Astrocyte of the spinal cord (primary cell): ENCODE measurements around the gene APBB1IP.
"Not testable (repeated sequence)": the region's sequence is repeated elsewhere in the genome, so short reads cannot be mapped to it uniquely, and the experiment has no call there.

Source experiments
- DNase-seq: peaks from one replicate; pipeline ENCODE4 v3.0.0; 2011; ENCODE audit warnings: low read depth, low spot score
- H3K4me3 ChIP-seq: 2 replicates; pipeline ENCODE4 v1.5.1; 2011; ENCODE audit warnings: low read depth, mild to moderate bottlenecking, low read length, moderate library complexity
- CTCF ChIP-seq: IDR thresholded peaks from 2 replicates; pipeline ENCODE4 v1.5.1; 2012; ENCODE audit warnings: low read depth, mild to moderate bottlenecking, low read length, inconsistent platforms
- in situ Hi-C: cut with HindIII; loops from 2 replicates; pipeline ENCODE4 v1.10.0; 2017; ENCODE audit warnings: low sequenced_read_pairs

Gene APBB1IP

DNA sequence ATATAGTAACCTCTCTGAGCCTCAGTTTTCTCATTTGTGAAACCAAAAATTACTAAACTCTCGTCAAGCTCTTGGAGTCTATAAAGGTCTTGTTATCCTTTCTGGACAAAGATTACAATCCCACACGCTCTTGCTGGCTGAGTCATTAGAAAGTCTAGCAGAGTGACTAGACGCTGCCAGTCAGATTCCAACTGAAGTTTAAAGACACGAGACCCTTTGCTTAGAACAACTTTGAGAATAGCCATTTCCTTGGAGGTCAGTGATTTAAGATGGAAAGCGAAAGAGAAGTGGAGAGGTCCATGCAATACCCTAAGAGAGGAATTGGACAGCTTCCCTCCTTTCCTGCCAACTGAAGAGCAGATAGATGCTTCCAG, 119.5 kb downstream of the APBB1IP start:
- in situ Hi-C loops = no loop called here
- no peak for DNase-seq
- no peak overlapping the region for H3K4me3 ChIP-seq
- TF ChIP-seq CTCF = no peak

- in situ Hi-C loops = no loop called here
- H3K4me3 ChIP-seq = peak overlapping the region; percentile 29
- TF ChIP-seq CTCF = no peak
Observed at GRCh38 chr10:26566525-26567350, 128.6 kb downstream of the APBB1IP start.

GRCh38 chr10:26567351-26567721, 129.2 kb downstream of the APBB1IP start:
- H3K4me3 ChIP-seq = peak overlapping the region; percentile 28
- TF ChIP-seq CTCF = no peak
- in situ Hi-C loops = no loop called here
- no peak for DNase-seq

More at GRCh38 chr10:26566525-26567350, 128.6 kb downstream of the APBB1IP start:
- DNase-seq = no peak

DNA sequence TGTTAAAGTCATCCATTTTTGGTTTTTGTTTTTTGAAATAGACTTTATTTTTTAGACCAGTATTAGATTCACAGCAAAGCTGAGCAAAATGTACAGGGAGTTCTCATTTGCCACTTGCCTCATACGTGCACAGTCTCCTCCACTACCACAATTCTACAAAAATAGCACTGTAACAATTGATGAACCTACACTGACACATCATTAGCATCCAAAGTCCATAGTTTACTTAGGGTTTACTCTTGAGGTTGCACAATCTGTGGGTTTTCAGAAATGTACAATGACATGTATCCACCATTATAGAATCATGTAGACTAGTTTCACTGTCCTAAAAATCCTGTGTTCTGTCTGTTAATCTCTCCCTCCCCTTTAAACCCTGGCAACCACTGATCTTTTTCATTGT, 133.5 kb downstream of the APBB1IP start:
- H3K4me3 ChIP-seq = no peak overlapping the region
- in situ Hi-C loops = no loop called here
- TF ChIP-seq CTCF = no peak
- DNase-seq = no peak

- no peak for TF ChIP-seq CTCF
- no peak for DNase-seq
- no peak overlapping the region for H3K4me3 ChIP-seq
- in situ Hi-C loops = no loop called here
Observed at GRCh38 chr10:26573674-26574073, 135.5 kb downstream of the APBB1IP start.

DNA sequence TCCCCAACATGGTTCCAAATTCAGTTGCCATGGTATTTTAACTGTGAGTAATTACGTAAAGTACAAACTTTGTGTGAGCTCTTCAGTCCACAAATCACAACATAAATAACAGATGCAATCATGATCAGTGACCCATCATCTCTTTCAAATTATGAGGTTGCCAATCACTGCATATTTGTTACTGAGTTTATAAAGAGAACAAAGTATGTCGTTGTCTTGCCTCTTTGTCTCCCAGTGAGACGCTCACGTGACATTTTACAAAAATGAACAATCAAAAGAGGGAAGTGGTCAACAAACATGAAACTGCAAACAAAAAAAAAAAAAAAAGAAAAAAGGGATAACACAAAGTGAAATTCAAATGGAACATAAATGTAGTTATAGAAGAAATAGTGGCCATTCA, 136.6 kb downstream of the APBB1IP start:
- no peak overlapping the region for H3K4me3 ChIP-seq
- in situ Hi-C loops = no loop called here
- TF ChIP-seq CTCF = no peak
- no peak for DNase-seq

DNA sequence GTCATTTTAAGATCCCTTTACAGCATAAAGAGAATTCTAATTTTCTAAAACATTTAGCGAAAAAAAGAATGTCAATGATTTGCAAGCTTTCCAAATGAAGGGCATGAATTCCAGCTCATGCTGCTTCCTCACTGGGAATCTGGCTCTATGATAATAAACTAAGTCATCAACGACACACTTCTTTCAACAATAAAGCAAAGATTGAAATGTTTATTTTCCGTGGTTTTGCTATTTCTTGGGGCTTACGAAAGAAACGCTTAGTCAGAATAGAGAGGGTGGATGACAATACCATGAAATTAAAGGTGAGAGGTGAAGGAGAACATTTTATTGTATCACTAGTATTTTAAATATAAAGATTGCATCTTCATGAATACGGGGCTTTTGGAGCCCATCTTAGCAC, 140.2 kb downstream of the APBB1IP start:
- H3K4me3 ChIP-seq, DNase-seq, in situ Hi-C loops: not testable (repeated sequence)
